Gastrocnemius medialis (tissue), 4 donors: ENCODE results near the gene DSEL. TPM values are rescaled to one million over a fixed set of nuclear protein-coding genes. Genes with fewer than 3 reads are reported as not detected.

Source experiments
- ATAC-seq, 2 donors: fragments of 150-250 bp; one replicate each; pipeline ENCODE4 v1.9.1; 2016
- DNase-seq, 2 donors: peaks; one replicate each; pipeline ENCODE4 v3.0.0-alpha.2; 2019
- H3K27ac ChIP-seq, 4 donors: fragments of 200-600 bp; sonication (generic); 1 replicate in 1 of 4; 2 replicates in 3 of 4; pipeline ENCODE4 v1.5.1; 2016 to 2018; ENCODE audit warnings: mild to moderate bottlenecking in 2 of 4, moderate library complexity in 1 of 4
- H3K27me3 ChIP-seq, 3 donors: fragments of 200-600 bp; sonication (generic) in 2 of 3; 1 replicate in 1 of 3; 2 replicates in 2 of 3; pipeline versions ENCODE4 v1.5.1 to v1.6.0; 2016 to 2019; ENCODE audit warnings: mild to moderate bottlenecking in 1 of 3, moderate library complexity in 1 of 3
- H3K36me3 ChIP-seq, 2 donors: fragments of 200-600 bp; sonication (generic) in 1 of 2; one replicate each; pipeline ENCODE4 v1.5.1; 2017 to 2018
- H3K4me1 ChIP-seq, 2 donors: fragments of 200-600 bp; sonication (generic) in 1 of 2; one replicate each; pipeline ENCODE4 v1.5.1; 2016 to 2017; ENCODE audit warnings: mild to moderate bottlenecking in 2 of 2
- H3K4me3 ChIP-seq, 4 donors: fragments of 200-600 bp; sonication (generic) in 3 of 4; 1 replicate in 1 of 4; 2 replicates in 3 of 4; pipeline ENCODE4 v1.5.1; 2016 to 2019; ENCODE audit warnings: mild to moderate bottlenecking in 2 of 4
- H3K9me3 ChIP-seq, 3 donors: fragments of 200-600 bp; sonication (generic) in 2 of 3; 1 replicate in 1 of 3; 2 replicates in 2 of 3; pipeline ENCODE4 v1.5.1; 2016 to 2019
- CTCF ChIP-seq, 5 experiments: fragments of 450-650 bp in 3 of 5; fragments of 200-600 bp in 2 of 5; sonication (generic) in 2 of 5; IDR thresholded peaks in 4 of 5; conservative IDR thresholded peaks in 1 of 5; 1 replicate in 4 of 5; 2 replicates in 1 of 5; pipeline ENCODE4 v1.5.1; 2016 to 2019; ENCODE audit warnings: antibody characterized with exemption in 5 of 5, mild to moderate bottlenecking in 3 of 5, moderate library complexity in 3 of 5
- POLR2A ChIP-seq, 2 donors: fragments of 450-650 bp; IDR thresholded peaks; one replicate each; pipeline ENCODE4 v1.6.1; 2017; ENCODE audit warnings: antibody characterized with exemption in 2 of 2, mild to moderate bottlenecking in 2 of 2, moderate library complexity in 2 of 2
- in situ Hi-C, 4 donors: fragments of 200-750 bp; cut with MboI; loops; one replicate each; pipeline versions ENCODE4 v1.15.0 to v1.8.0; 2017; ENCODE audit warnings: low sequenced_read_pairs in 4 of 4
- intact Hi-C: fragments of 100-400 bp; cut with DNase I; formaldehyde crosslinking; loops from one replicate; pipeline ENCODE4 v1.15.1; 2023; ENCODE audit warnings: low total_unique reads
- total RNA-seq, 4 donors: library from RNA; depleted of rRNA; stranded (reverse); fragments of >200 nt; gene quantifications; one replicate each; pipeline versions ENCODE4 v1.1.0 to v1.2.3, GENCODE V29; 2016

Gene DSEL
- total RNA-seq, 4 donors from 2014 or later = 1.6 to 2.5 (median 2.3) TPM

GRCh38 chr18:67545681-67546080, 29.2 kb upstream of the DSEL start:
- in situ Hi-C loops (no loop called here), intact Hi-C loops (no loop called here)
- no peak for ATAC-seq
- TF ChIP-seq POLR2A (IDR thresholded peaks at IDR 0.05) (no peak), CTCF (IDR thresholded peaks at IDR 0.05 in 4 of 5, conservative IDR thresholded peaks at IDR 0.05 in 1 of 5) (no peak)
- H3K27ac ChIP-seq = no peak overlapping the region
- no peaks in the 10 kb centered on the region for H3K4me1 ChIP-seq
- H3K36me3 ChIP-seq = no peaks in the 10 kb centered on the region
- no peaks in the 10 kb centered on the region for H3K27me3 ChIP-seq
- no peak overlapping the region for H3K4me3 ChIP-seq
- no peak for DNase-seq
- H3K9me3 ChIP-seq = no peaks in the 10 kb centered on the region

GRCh38 chr18:67540559-67540958, 24.0 kb upstream of the DSEL start:
- no peaks in the 10 kb centered on the region for H3K4me1 ChIP-seq
- no peaks in the 10 kb centered on the region for H3K9me3 ChIP-seq
- H3K27ac ChIP-seq = no peak overlapping the region
- ATAC-seq (no peak), DNase-seq (no peak)
- no peak overlapping the region for H3K4me3 ChIP-seq
- in situ Hi-C loops = no loop called here
- no peaks in the 10 kb centered on the region for H3K36me3 ChIP-seq
- H3K27me3 ChIP-seq = no peaks in the 10 kb centered on the region
- intact Hi-C loops = no loop called here
- TF ChIP-seq POLR2A (IDR thresholded peaks at IDR 0.05) (no peak), CTCF (IDR thresholded peaks at IDR 0.05 in 4 of 5, conservative IDR thresholded peaks at IDR 0.05 in 1 of 5) (no peak)

- in situ Hi-C loops (no loop called here), intact Hi-C loops (no loop called here)
- no peaks in the 10 kb centered on the region for H3K4me1 ChIP-seq
- TF ChIP-seq CTCF (IDR thresholded peaks at IDR 0.05 in 4 of 5, conservative IDR thresholded peaks at IDR 0.05 in 1 of 5) = no peak
- TF ChIP-seq POLR2A (IDR thresholded peaks at IDR 0.05) = no peak
- H3K27ac ChIP-seq = no peak overlapping the region
- no peak overlapping the region for H3K4me3 ChIP-seq
- DNase-seq = no peak
- no peaks in the 10 kb centered on the region for H3K9me3 ChIP-seq
- H3K36me3 ChIP-seq = no peaks in the 10 kb centered on the region
- ATAC-seq = no peak
- H3K27me3 ChIP-seq = no peaks in the 10 kb centered on the region
Measured at GRCh38 chr18:67531929-67532328, 15.4 kb upstream of the DSEL start.

- H3K27me3 ChIP-seq = no peaks in the 10 kb centered on the region
- peak; percentile 78 to 86 for ATAC-seq
- in situ Hi-C loops = no loop called here
Measured at GRCh38 chr18:67525328-67526099, 9.0 kb upstream of the DSEL start.

More at GRCh38 chr18:67525328-67526099, 9.0 kb upstream of the DSEL start:
- H3K36me3 ChIP-seq = no peaks in the 10 kb centered on the region
- DNase-seq = peak; percentile 23 to 58
- peaks cover 6 to 14% of the 10 kb centered on the region in 2 donors for H3K4me1 ChIP-seq
- H3K27ac ChIP-seq = peak overlapping the region in 2 of 4 donors; percentile 11 to 12
- no peaks in the 10 kb centered on the region for H3K9me3 ChIP-seq
- TF ChIP-seq CTCF (IDR thresholded peaks at IDR 0.05 in 4 of 5, conservative IDR thresholded peaks at IDR 0.05 in 1 of 5) (no peak), POLR2A (IDR thresholded peaks at IDR 0.05) (no peak)
- intact Hi-C loops = no loop called here
- H3K4me3 ChIP-seq = no peak overlapping the region
